Panc1 (cell line): ENCODE data around the gene SMIM12.

Source experiments
- SIN3A ChIP-seq: IDR thresholded peaks from 2 replicates; pipeline ENCODE4 v1.6.1; 2012; ENCODE audit warnings: low read depth, mild to moderate bottlenecking, low read length, moderate library complexity, borderline replicate concordance; ENCODE audit not compliant: insufficient read depth
- TF ChIP-seq, protein P1 (sequence below): fragments of 450-650 bp; IDR thresholded peaks from 2 replicates; pipeline ENCODE4 v1.5.1; 2017; ENCODE audit warnings: mild to moderate bottlenecking

DNA sequence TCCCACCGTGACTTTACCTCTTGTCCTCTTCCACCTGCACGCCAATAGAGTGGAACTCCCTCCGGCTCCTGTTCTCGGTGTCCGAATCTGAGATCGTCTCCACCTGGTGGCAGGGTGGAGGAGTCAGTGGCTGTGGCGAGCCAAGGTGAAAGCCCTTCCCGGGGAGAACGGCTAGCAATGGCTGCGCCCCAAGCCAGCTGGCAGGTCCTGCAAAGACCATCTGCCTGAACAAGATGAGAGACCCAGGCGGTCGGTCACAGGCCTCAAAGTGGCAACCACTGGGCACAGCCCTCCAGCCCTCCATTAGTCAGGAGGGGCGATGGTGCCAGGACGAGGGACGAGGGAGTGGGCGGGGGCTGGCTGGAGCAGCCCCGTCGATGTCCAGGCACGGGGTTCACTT lies 25.4 kb upstream of the SMIM12 start:
- TF ChIP-seq, protein P1, sequence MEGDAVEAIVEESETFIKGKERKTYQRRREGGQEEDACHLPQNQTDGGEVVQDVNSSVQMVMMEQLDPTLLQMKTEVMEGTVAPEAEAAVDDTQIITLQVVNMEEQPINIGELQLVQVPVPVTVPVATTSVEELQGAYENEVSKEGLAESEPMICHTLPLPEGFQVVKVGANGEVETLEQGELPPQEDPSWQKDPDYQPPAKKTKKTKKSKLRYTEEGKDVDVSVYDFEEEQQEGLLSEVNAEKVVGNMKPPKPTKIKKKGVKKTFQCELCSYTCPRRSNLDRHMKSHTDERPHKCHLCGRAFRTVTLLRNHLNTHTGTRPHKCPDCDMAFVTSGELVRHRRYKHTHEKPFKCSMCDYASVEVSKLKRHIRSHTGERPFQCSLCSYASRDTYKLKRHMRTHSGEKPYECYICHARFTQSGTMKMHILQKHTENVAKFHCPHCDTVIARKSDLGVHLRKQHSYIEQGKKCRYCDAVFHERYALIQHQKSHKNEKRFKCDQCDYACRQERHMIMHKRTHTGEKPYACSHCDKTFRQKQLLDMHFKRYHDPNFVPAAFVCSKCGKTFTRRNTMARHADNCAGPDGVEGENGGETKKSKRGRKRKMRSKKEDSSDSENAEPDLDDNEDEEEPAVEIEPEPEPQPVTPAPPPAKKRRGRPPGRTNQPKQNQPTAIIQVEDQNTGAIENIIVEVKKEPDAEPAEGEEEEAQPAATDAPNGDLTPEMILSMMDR: peak; percentile 52
- TF ChIP-seq SIN3A: no peak
